Naive thymus-derived CD4-positive, alpha-beta T cell (primary cell): ENCODE results near the gene CHRNB2. TPM values are rescaled to one million over a fixed set of nuclear protein-coding genes. Genes with fewer than 3 reads are reported as not detected.

ENCODE experiments used
- ATAC-seq: fragments of 150-1000 bp; cut with Tn5 transposase; 2 replicates; pipeline ENCODE4 v1.10.0; 2021; ENCODE audit warnings: mild to moderate bottlenecking, moderate library complexity
- CTCF ChIA-PET: fragments of 350-600 bp; sonication (Branson Sonifier 250); formaldehyde crosslinking; loops from one replicate; lab custom pipeline; 2021; ENCODE audit warnings: antibody characterized with exemption; lab: Charles Lee
- POLR2A ChIA-PET: fragments of 350-600 bp; sonication (Branson Sonifier 250); formaldehyde crosslinking; loops from one replicate; lab custom pipeline; 2021; ENCODE audit warnings: antibody characterized with exemption, inconsistent platforms; lab: Charles Lee
- DNase-seq, 9 donors: peaks; one replicate each; pipeline versions ENCODE4 v3.0.0 to v3.0.0-alpha.2; 2020 to 2022; ENCODE audit warnings: mixed read lengths in 1 of 9
- H3K27ac ChIP-seq: one replicate; pipeline ENCODE4 v1.7.0; 2013; ENCODE audit warnings: mild to moderate bottlenecking, low read depth, low read length, moderate library complexity
- H3K27me3 ChIP-seq, 2 donors: one replicate each; pipeline ENCODE4 v1.7.0; 2013; ENCODE audit warnings: low read length in 2 of 2, mild to moderate bottlenecking in 2 of 2, moderate library complexity in 2 of 2; ENCODE audit not compliant: control insufficient read depth in 2 of 2, insufficient read depth in 2 of 2
- H3K36me3 ChIP-seq, 3 experiments: 1 replicate in 2 of 3; 2 replicates in 1 of 3; pipeline ENCODE4 v1.7.0; 2013; ENCODE audit warnings: low read length in 3 of 3, mild to moderate bottlenecking in 3 of 3, moderate library complexity in 1 of 3; ENCODE audit not compliant: insufficient read depth in 3 of 3, control insufficient read depth in 2 of 3
- H3K4me1 ChIP-seq, 2 donors: one replicate each; pipeline ENCODE4 v1.7.0; 2013; ENCODE audit warnings: low read length in 2 of 2, mild to moderate bottlenecking in 2 of 2, moderate library complexity in 1 of 2; ENCODE audit not compliant: control insufficient read depth in 2 of 2, insufficient read depth in 2 of 2
- H3K4me3 ChIP-seq: 2 replicates; pipeline ENCODE4 v1.7.0; 2013; ENCODE audit warnings: mild to moderate bottlenecking, low read length
- H3K9me3 ChIP-seq, 3 experiments: 1 replicate in 2 of 3; 2 replicates in 1 of 3; pipeline ENCODE4 v1.7.0; 2013; ENCODE audit warnings: low read length in 3 of 3; ENCODE audit not compliant: control insufficient read depth in 2 of 3
- H3K27ac Mint-ChIP-seq, 9 donors: one replicate each; pipeline ENCODE4 v1.8.0; 2020 to 2022; ENCODE audit warnings: mixed read lengths in 9 of 9, mild to moderate bottlenecking in 8 of 9, moderate library complexity in 5 of 9, inconsistent platforms in 2 of 9
- H3K27me3 Mint-ChIP-seq, 5 donors: one replicate each; pipeline ENCODE4 v1.8.0; 2021 to 2022; ENCODE audit warnings: mixed read lengths in 5 of 5, mild to moderate bottlenecking in 1 of 5
- H3K36me3 Mint-ChIP-seq, 5 donors: one replicate each; pipeline ENCODE4 v1.8.0; 2020 to 2022; ENCODE audit warnings: mixed read lengths in 5 of 5, mild to moderate bottlenecking in 3 of 5, inconsistent platforms in 1 of 5
- H3K4me1 Mint-ChIP-seq, 7 donors: one replicate each; pipeline ENCODE4 v1.8.0; 2020 to 2022; ENCODE audit warnings: mixed read lengths in 7 of 7, mild to moderate bottlenecking in 3 of 7, inconsistent platforms in 1 of 7
- H3K4me3 Mint-ChIP-seq, 10 donors: one replicate each; pipeline ENCODE4 v1.8.0; 2020 to 2022; ENCODE audit warnings: mild to moderate bottlenecking in 10 of 10, mixed read lengths in 10 of 10, moderate library complexity in 6 of 10, inconsistent platforms in 2 of 10
- H3K9me3 Mint-ChIP-seq, 11 donors: one replicate each; pipeline ENCODE4 v1.8.0; 2020 to 2022; ENCODE audit warnings: mixed read lengths in 11 of 11, mild to moderate bottlenecking in 4 of 11, inconsistent platforms in 1 of 11, moderate library complexity in 1 of 11
- intact Hi-C, 2 donors: fragments of 100-400 bp; cut with micrococcal nuclease; formaldehyde crosslinking; loops; one replicate each; pipeline ENCODE4 v1.15.1; 2023
- polyA plus RNA-seq, 2 donors: library from polyadenylated mRNA; unstranded; fragments of 300-500 nt; fragmentation: Illumina TruSeq; gene quantifications; one replicate each; pipeline ENCODE4 v1.2.3, GENCODE V29; 2021
- total RNA-seq, 6 experiments: library from RNA in 5 of 6; stranded (reverse) in 5 of 6; gene quantifications; 1 replicate in 5 of 6; 2 replicates in 1 of 6; pipeline ENCODE4 v1.2.3 and lab custom pipeline; 2021 to 2026

The CHRNB2 gene
- total and polyA plus RNA-seq, 7 experiments from 2014 or later = not detected

- Histone ChIP-seq H3K27me3 (no peaks in the 10 kb centered on the region), H3K9me3 (no peaks in the 10 kb centered on the region), H3K4me1 (no peaks in the 10 kb centered on the region), H3K27ac (no peak overlapping the region), H3K4me3 (no peak overlapping the region), H3K36me3 (peaks cover 0 to 26% (median 8%) of the 10 kb centered on the region in 3 experiments)
- Mint-ChIP-seq H3K27me3 (peaks cover 0 to 10% (median 0%) of the 10 kb centered on the region in 5 donors), H3K4me3 (no peak overlapping the region), H3K4me1 (peaks cover 2 to 28% (median 15%) of the 10 kb centered on the region in 7 donors), H3K9me3 (peaks cover 0 to 2% (median 0%) of the 10 kb centered on the region in 11 donors), H3K36me3 (peaks cover 0 to 17% (median 8%) of the 10 kb centered on the region in 5 donors), H3K27ac (peak overlapping the region in 5 of 9 donors; percentile 14 to 57 (median 21))
- ChIA-PET CTCF (interaction anchor here (0.6 to 3.1 kb wide), 15 partner anchors 8 to 399 kb away, joined by 3 to 35 read pairs (median 3); no protein-coding TSS in a partner anchor), POLR2A (interaction anchor here (1.1 kb wide), 2 partner anchors 65 to 139 kb away, joined by 3 to 8 read pairs; no protein-coding TSS in a partner anchor)
- intact Hi-C loops = loop anchor here (1.0 to 2.0 kb wide), 4 partner anchors 66 to 222 kb away; partner anchors contain the start of gene IL6R (in 1 of the 2)
- ATAC-seq = peak; percentile 89
- peak; percentile 18 to 56 (median 42) for DNase-seq
Measured at GRCh38 chr1:154546264-154547063, 21.1 kb upstream of the CHRNB2 start.

- H3K27ac Mint-ChIP-seq = peak overlapping the region in 3 of 9 donors; percentile 22 to 57 (median 57)
- Histone ChIP-seq H3K36me3 (peaks cover 5 to 34% (median 12%) of the 10 kb centered on the region in 3 experiments), H3K27me3 (no peaks in the 10 kb centered on the region), H3K9me3 (no peaks in the 10 kb centered on the region), H3K27ac (no peak overlapping the region), H3K4me1 (no peaks in the 10 kb centered on the region), H3K4me3 (no peak overlapping the region)
- ChIA-PET POLR2A (interaction anchor here (1.1 kb wide), 1 partner anchor 140 kb away, joined by 3 read pairs; no protein-coding TSS in a partner anchor), CTCF (interaction anchor here (0.6 to 3.1 kb wide), 12 partner anchors 8 to 400 kb away, joined by 3 to 35 read pairs (median 3); no protein-coding TSS in a partner anchor)
- peaks cover 0 to 2% (median 0%) of the 10 kb centered on the region in 11 donors for H3K9me3 Mint-ChIP-seq
- no peak overlapping the region for H3K4me3 Mint-ChIP-seq
- H3K4me1 Mint-ChIP-seq = peaks cover 2 to 28% (median 15%) of the 10 kb centered on the region in 7 donors
- peaks cover 0 to 7% (median 0%) of the 10 kb centered on the region in 5 donors for H3K27me3 Mint-ChIP-seq
- intact Hi-C loops = loop anchor here in 1 of 2 donors (2.0 kb wide), 1 partner anchor 142 kb away; the partner anchor contains the start of gene IL6R
- peaks cover 0 to 17% (median 8%) of the 10 kb centered on the region in 5 donors for H3K36me3 Mint-ChIP-seq
- ATAC-seq = no peak
- DNase-seq = no peak
Measured at GRCh38 chr1:154547105-154547732, 20.4 kb upstream of the CHRNB2 start.

- POLR2A ChIA-PET = no interaction called here
Measured at GRCh38 chr1:154548028-154548427, 19.6 kb upstream of the CHRNB2 start.

GRCh38 chr1:154549202-154549770, 18.3 kb upstream of the CHRNB2 start:
- no peaks in the 10 kb centered on the region for H3K27me3 ChIP-seq
- H3K4me3 ChIP-seq = no peak overlapping the region
- H3K36me3 ChIP-seq = peaks cover 23 to 54% (median 32%) of the 10 kb centered on the region in 3 experiments
- Mint-ChIP-seq H3K4me3 (no peak overlapping the region), H3K27ac (peak overlapping the region in 5 of 9 donors; percentile 2 to 81 (median 73)), H3K9me3 (peaks cover 0 to 2% (median 0%) of the 10 kb centered on the region in 11 donors), H3K36me3 (peaks cover 7 to 31% (median 12%) of the 10 kb centered on the region in 5 donors), H3K4me1 (peaks cover 10 to 30% (median 24%) of the 10 kb centered on the region in 7 donors), H3K27me3 (peaks cover 0 to 3% (median 0%) of the 10 kb centered on the region in 5 donors)
- no peaks in the 10 kb centered on the region for H3K9me3 ChIP-seq
- ATAC-seq (no peak), DNase-seq (no peak)
- intact Hi-C loops = no loop called here
- ChIA-PET POLR2A (interaction anchor here (0.6 kb wide), 1 partner anchor 765 kb away, joined by 3 read pairs; no protein-coding TSS in a partner anchor), CTCF (interaction anchor here (1.1 to 2.0 kb wide), 2 partner anchors 70 to 334 kb away, joined by 3 to 5 read pairs; no protein-coding TSS in a partner anchor)
- H3K27ac ChIP-seq = no peak overlapping the region
- H3K4me1 ChIP-seq = no peaks in the 10 kb centered on the region

More at GRCh38 chr1:154548028-154548427, 19.6 kb upstream of the CHRNB2 start:
- Mint-ChIP-seq H3K4me1 (peaks cover 4 to 28% (median 17%) of the 10 kb centered on the region in 7 donors), H3K36me3 (peaks cover 1 to 21% (median 8%) of the 10 kb centered on the region in 5 donors), H3K9me3 (peaks cover 0 to 2% (median 0%) of the 10 kb centered on the region in 11 donors), H3K4me3 (no peak overlapping the region), H3K27me3 (peaks cover 0 to 3% (median 0%) of the 10 kb centered on the region in 5 donors), H3K27ac (peak overlapping the region in 6 of 9 donors; percentile 5 to 63 (median 40))
- no peak overlapping the region for H3K4me3 ChIP-seq
- ATAC-seq (no peak), DNase-seq (no peak)
- no peaks in the 10 kb centered on the region for H3K27me3 ChIP-seq
- CTCF ChIA-PET = no interaction called here
- H3K4me1 ChIP-seq = no peaks in the 10 kb centered on the region
- H3K36me3 ChIP-seq = peaks cover 13 to 42% (median 20%) of the 10 kb centered on the region in 3 experiments
- no peak overlapping the region for H3K27ac ChIP-seq
- no peaks in the 10 kb centered on the region for H3K9me3 ChIP-seq
- intact Hi-C loops = no loop called here

GRCh38 chr1:154550070-154550469, 17.5 kb upstream of the CHRNB2 start:
- peak overlapping the region in 2 of 9 donors; percentile 11 to 65 for H3K27ac Mint-ChIP-seq
- POLR2A ChIA-PET = no interaction called here

More at GRCh38 chr1:154550070-154550469, 17.5 kb upstream of the CHRNB2 start:
- H3K4me1 ChIP-seq = no peaks in the 10 kb centered on the region
- no peak overlapping the region for H3K4me3 ChIP-seq
- peaks cover 31 to 62% (median 35%) of the 10 kb centered on the region in 3 experiments for H3K36me3 ChIP-seq
- H3K27me3 ChIP-seq = no peaks in the 10 kb centered on the region
- H3K4me3 Mint-ChIP-seq = no peak overlapping the region
- intact Hi-C loops = loop anchor here in 1 of 2 donors (10.0 kb wide), 1 partner anchor 365 kb away; no protein-coding TSS in a partner anchor
- H3K4me1 Mint-ChIP-seq = peaks cover 12 to 36% (median 29%) of the 10 kb centered on the region in 7 donors
- CTCF ChIA-PET = interaction anchor here (1.1 to 2.0 kb wide), 2 partner anchors 70 to 333 kb away, joined by 3 to 5 read pairs; no protein-coding TSS in a partner anchor
- peaks cover 0 to 2% (median 0%) of the 10 kb centered on the region in 11 donors for H3K9me3 Mint-ChIP-seq
- ATAC-seq (no peak), DNase-seq (no peak)
- H3K27me3 Mint-ChIP-seq = no peaks in the 10 kb centered on the region
- H3K27ac ChIP-seq = no peak overlapping the region
- no peaks in the 10 kb centered on the region for H3K9me3 ChIP-seq
- H3K36me3 Mint-ChIP-seq = peaks cover 11 to 34% (median 14%) of the 10 kb centered on the region in 5 donors
